AG09309 (cell line): ENCODE data around the gene NANOGP8.

ENCODE experiments used
- DNase-seq: peaks from one replicate; pipeline ENCODE4 v3.0.0-alpha.2; 2010; ENCODE audit warnings: low read depth
- H3K4me3 ChIP-seq: 2 replicates; pipeline ENCODE4 v1.5.1; 2011; ENCODE audit warnings: mild to moderate bottlenecking, low read depth, low read length, moderate library complexity; ENCODE audit not compliant: control insufficient read depth
- TF ChIP-seq, protein P1 (sequence below): IDR thresholded peaks from 2 replicates; pipeline ENCODE4 v1.5.1; 2011; ENCODE audit warnings: mild to moderate bottlenecking, low read depth, low read length, inconsistent platforms; ENCODE audit not compliant: insufficient read depth, control insufficient read depth; ENCODE audit errors: missing control alignments

The NANOGP8 gene

DNA sequence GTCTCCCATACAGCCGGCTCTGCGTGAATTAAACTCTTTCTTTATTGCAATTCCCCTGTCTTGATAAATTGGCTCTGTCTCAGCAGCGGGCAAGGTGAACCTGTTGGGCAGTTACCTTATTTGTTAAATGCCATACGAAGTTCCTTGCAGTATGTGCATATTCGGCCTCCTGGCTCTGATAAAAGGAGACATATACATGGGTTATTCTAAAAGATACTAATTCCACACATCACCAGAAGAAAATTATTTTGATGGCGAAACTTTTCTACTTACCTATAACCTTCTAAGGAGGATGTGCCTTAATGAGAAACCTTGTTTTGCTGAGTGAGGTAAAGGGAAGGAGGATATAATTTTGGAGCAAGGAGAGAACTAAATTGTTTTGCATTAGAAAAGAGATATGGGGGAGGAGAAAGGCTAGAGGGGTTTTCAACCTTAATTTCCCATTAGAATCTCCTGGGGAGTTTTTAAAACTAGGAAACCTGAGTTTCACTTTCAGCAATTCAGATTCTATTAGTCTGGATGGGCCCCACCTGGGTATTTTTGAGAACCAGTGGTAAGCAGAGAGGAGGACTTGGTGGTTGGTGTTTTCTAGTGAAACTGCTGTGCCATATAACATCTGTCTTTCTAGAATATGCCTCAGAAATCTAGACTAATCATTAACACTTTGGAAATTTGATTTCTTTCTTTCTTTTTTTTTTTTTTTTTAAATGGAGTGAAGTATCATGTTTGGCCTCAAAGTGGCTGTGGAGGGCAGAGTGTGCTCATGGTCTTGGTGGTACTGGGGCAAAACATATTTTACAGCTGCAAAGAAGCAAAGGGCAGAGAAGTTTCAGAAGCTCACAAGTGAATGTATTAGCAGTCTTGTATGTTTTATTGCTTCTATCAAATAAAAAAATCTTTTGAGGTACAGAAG, 23.0 kb downstream of the NANOGP8 start:
- no peak overlapping the region for H3K4me3 ChIP-seq
- TF ChIP-seq, protein P1, sequence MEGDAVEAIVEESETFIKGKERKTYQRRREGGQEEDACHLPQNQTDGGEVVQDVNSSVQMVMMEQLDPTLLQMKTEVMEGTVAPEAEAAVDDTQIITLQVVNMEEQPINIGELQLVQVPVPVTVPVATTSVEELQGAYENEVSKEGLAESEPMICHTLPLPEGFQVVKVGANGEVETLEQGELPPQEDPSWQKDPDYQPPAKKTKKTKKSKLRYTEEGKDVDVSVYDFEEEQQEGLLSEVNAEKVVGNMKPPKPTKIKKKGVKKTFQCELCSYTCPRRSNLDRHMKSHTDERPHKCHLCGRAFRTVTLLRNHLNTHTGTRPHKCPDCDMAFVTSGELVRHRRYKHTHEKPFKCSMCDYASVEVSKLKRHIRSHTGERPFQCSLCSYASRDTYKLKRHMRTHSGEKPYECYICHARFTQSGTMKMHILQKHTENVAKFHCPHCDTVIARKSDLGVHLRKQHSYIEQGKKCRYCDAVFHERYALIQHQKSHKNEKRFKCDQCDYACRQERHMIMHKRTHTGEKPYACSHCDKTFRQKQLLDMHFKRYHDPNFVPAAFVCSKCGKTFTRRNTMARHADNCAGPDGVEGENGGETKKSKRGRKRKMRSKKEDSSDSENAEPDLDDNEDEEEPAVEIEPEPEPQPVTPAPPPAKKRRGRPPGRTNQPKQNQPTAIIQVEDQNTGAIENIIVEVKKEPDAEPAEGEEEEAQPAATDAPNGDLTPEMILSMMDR = no peak
- no peak for DNase-seq

DNA sequence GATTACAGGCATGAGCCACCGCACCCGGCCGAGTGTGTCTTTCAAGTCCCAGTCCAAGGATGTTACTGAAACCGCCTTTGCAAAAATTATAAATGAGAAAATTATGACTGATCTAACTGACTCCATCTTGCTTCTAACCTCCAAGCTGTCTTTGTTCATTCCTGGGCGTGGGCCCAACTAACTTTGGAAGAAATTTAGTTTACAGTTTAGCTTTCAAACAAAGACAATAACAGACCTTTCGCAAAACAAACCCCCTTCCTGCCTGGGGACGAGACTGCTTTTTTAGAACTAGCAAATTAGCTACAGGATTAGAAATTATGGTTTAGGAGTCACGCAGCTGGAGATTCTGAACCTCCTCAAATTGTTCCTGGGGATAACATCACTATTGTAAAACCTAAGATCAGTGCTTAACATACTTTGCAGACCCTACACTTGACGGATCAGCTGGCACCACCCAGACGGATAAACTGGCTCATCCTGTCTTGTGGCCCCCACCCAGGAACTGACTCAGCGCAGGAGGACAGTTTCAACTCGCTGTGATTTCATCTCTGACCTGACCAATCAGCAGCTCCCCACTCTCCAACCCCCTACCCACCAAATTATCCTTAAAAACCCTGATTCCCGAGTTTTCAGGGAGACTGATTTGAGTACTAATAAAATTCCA, 23.8 kb downstream of the NANOGP8 start:
- no peak for DNase-seq
- TF ChIP-seq, protein P1 = no peak
- no peak overlapping the region for H3K4me3 ChIP-seq

DNA sequence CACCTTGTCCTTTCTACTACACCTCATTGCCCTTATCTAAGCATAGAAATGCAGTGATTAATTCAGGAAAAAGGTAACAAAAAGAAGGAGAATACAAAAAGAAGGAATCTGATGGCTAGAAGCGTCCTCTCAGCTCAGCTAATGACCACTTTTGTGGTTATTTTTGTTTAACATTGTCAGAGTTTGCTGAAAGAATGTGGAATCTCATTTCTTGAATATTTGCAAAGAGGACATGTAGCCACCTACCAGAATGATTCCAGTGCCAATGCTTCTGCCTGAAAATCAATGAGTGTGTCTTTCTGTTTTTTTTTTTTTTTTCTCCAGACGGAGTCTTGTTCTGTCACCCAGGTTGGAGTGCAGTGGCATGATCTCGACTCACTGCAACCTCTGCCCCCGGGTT, 24.5 kb downstream of the NANOGP8 start:
- DNase-seq = no peak
- H3K4me3 ChIP-seq = no peak overlapping the region
- TF ChIP-seq, protein P1 = no peak

DNA sequence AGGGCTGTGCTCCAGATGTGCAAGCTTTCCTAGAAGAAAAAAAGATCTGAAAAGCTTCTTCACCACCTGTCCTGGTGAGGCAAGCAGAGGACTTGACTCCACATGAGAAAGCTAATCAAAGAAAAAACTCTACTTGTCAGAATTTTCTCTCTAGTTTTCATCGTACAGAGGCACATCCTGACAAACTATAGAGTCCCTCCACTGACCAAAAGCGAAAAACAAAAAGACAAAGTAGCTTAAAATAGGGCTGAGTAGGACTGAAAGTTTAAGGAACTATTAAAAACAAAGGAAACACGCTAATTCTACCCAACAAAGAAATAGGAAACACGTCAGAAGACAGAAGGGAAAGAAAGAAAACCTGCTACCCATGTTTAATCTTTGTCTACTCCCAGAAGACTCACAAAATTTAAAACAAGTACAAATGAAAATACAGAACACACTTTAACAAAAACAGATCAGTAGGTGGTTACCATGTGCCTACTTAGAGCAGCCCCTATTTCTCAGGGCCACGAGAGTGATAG, 26.5 kb downstream of the NANOGP8 start:
- TF ChIP-seq, protein P1 = no peak
- no peak overlapping the region for H3K4me3 ChIP-seq
- no peak for DNase-seq

DNA sequence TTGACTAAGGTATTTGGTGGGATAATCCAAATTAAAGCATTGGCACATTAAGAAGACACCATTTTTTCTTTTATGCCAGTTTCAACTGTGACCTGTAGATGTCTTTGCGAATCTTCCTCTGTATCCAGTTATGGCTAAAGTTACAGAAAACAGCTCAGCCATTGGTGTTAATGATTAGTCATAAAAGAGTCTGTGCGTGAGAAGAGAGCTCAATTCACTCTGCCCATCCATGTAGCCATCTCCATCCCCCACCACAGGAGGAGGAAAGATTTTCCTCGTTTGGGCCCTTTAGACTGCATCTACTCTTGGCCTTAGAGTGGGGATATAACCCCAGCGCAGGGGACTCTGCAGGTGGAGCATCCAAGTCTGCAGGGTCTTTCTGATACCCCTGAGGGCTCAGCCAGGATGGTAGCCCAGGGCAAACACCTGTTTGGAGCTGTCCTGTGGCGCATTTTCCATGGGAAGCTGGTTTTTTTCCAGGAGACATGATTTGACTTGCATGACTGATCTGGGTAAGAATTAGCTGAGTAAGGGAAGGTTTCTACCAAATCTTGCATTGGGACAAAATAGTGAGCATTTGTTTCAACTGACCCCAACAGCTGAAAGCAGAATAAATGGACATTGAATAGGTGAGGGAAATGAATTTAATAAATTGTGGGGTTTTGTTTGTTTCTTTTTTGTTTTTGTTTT, 29.5 kb downstream of the NANOGP8 start:
- no peak for DNase-seq
- TF ChIP-seq, protein P1 = no peak

DNA sequence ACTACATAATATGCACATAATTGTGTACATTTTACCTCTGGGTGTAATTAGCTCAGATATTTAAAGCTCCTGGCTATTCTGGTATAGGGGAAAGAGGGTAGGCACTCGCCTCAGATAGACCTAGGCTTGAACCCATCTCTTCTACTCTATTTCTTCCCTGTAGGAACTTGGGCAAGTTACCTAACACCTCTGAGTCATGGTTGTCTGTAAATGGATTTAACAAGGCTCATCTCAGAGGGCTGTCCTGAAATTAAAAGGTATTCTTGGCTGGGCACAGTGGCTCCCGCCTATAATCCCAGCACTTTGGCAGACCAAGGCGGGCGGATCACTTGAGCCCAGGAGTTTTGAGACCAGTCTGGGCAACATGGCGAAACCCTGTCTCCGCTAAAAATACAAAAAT, 30.7 kb downstream of the NANOGP8 start:
- TF ChIP-seq, protein P1 = no peak
- H3K4me3 ChIP-seq = no peak overlapping the region
- DNase-seq = no peak

More for the DNA sequence above, 29.5 kb downstream of the NANOGP8 start:
- no peak overlapping the region for H3K4me3 ChIP-seq
